Astrocyte (in vitro differentiated cells and primary cell): ENCODE results near the gene MORN1. TPM values are rescaled to one million over a fixed set of nuclear protein-coding genes. Genes with fewer than 3 reads are reported as not detected.

Experiments
- DNase-seq: peaks from one replicate; pipeline ENCODE4 v3.0.0-alpha.2; 2010; ENCODE audit warnings: low read depth
- FAIRE-seq: peaks from 2 replicates; lab custom pipeline; 2011; peaks lifted over from hg19 to GRCh38; lab: Jason Lieb, UNC
- H2AFZ ChIP-seq: 2 replicates; pipeline ENCODE4 v1.6.0; 2012; ENCODE audit warnings: low read depth, low read length, inconsistent platforms
- H3K27ac ChIP-seq: 2 replicates; pipeline ENCODE4 v1.5.1; 2011; ENCODE audit warnings: low read depth, low read length, inconsistent platforms
- H3K27me3 ChIP-seq: 2 replicates; pipeline ENCODE4 v1.6.0; 2011; ENCODE audit warnings: low read length, inconsistent platforms; ENCODE audit not compliant: insufficient read depth
- H3K36me3 ChIP-seq: 2 replicates; pipeline ENCODE4 v1.5.1; 2011; ENCODE audit warnings: low read length, inconsistent platforms; ENCODE audit not compliant: insufficient read depth
- H3K4me1 ChIP-seq: 2 replicates; pipeline ENCODE4 v1.5.1; 2011; ENCODE audit warnings: low read length, inconsistent platforms; ENCODE audit not compliant: insufficient read depth
- H3K4me2 ChIP-seq: 2 replicates; pipeline ENCODE4 v1.6.0; 2012; ENCODE audit warnings: low read length, inconsistent platforms
- H3K4me3 ChIP-seq: 2 replicates; pipeline ENCODE4 v1.5.1; 2011; ENCODE audit warnings: low read depth, mild to moderate bottlenecking, low read length, inconsistent platforms; ENCODE audit not compliant: insufficient read depth
- H3K79me2 ChIP-seq: 2 replicates; pipeline ENCODE4 v1.6.0; 2012; ENCODE audit warnings: mild to moderate bottlenecking, low read length, inconsistent platforms; ENCODE audit not compliant: insufficient read depth
- H3K9ac ChIP-seq: 2 replicates; pipeline ENCODE4 v1.6.0; 2012; ENCODE audit warnings: mild to moderate bottlenecking, low read length, inconsistent platforms
- H3K9me3 ChIP-seq: 2 replicates; pipeline ENCODE4 v1.5.1; 2012; ENCODE audit warnings: low read depth, mild to moderate bottlenecking, low read length, inconsistent platforms; ENCODE audit not compliant: insufficient read depth
- H4K20me1 ChIP-seq: 2 replicates; pipeline ENCODE4 v1.6.0; 2012; ENCODE audit warnings: low read length, inconsistent platforms; ENCODE audit not compliant: insufficient read depth
- H3K27ac Mint-ChIP-seq: one replicate; pipeline ENCODE4 v1.8.0; 2021; ENCODE audit warnings: mild to moderate bottlenecking, mixed read lengths; ENCODE audit not compliant: unreplicated experiment
- H3K27me3 Mint-ChIP-seq: one replicate; pipeline ENCODE4 v1.8.0; 2021; ENCODE audit warnings: low read depth, mixed read lengths; ENCODE audit not compliant: unreplicated experiment
- H3K36me3 Mint-ChIP-seq: one replicate; pipeline ENCODE4 v1.8.0; 2021; ENCODE audit warnings: low read depth, mixed read lengths; ENCODE audit not compliant: unreplicated experiment
- H3K4me1 Mint-ChIP-seq: one replicate; pipeline ENCODE4 v1.8.0; 2021; ENCODE audit warnings: low read depth, mixed read lengths; ENCODE audit not compliant: unreplicated experiment
- H3K4me3 Mint-ChIP-seq: one replicate; pipeline ENCODE4 v1.8.0; 2021; ENCODE audit warnings: mild to moderate bottlenecking, moderate library complexity, mixed read lengths; ENCODE audit not compliant: unreplicated experiment
- H3K9me3 Mint-ChIP-seq: one replicate; pipeline ENCODE4 v1.8.0; 2021; ENCODE audit warnings: mild to moderate bottlenecking, mixed read lengths; ENCODE audit not compliant: unreplicated experiment
- EZH2 ChIP-seq: IDR thresholded peaks from 2 replicates; pipeline ENCODE4 v1.6.1; 2012; ENCODE audit warnings: mild to moderate bottlenecking, low read length, inconsistent platforms; ENCODE audit not compliant: insufficient read depth
- total RNA-seq: library from RNA; stranded (reverse); gene quantifications from 2 replicates; pipeline ENCODE4 v1.2.1, GENCODE V29; 2021
- TF ChIP-seq, protein P1 (sequence below): IDR thresholded peaks from 2 replicates; pipeline ENCODE4 v1.5.1; 2011; ENCODE audit warnings: low read depth, mild to moderate bottlenecking, inconsistent platforms, low read length, moderate library complexity; ENCODE audit not compliant: insufficient read depth

Gene MORN1
- total RNA-seq, 1 donor from 2014 or later: 9.2 TPM

DNA sequence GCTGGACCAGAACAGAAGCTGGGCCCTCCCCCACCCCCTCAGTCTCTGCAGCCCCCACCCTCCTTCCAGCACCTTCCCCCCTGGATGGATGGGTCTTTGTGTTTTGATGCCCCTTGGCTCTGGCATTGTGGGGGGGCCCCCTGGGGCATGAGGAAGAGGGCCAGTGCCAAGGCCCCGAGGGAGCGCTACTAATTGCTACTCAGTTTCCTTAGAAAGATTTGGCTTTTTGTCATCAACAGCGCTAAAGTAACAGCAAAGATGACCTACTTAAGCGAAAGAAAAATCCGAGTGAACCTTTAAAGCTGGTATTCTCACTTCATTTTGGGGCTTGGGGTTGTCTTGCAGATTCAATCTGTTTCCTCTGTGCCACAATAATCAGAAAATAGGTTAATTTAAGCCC, 99.8 kb downstream of the MORN1 start:
- H4K20me1 ChIP-seq: peaks cover 80% of the 10 kb centered on the region
- no peak overlapping the region for H3K4me3 Mint-ChIP-seq
- no peak for FAIRE-seq
- TF ChIP-seq, protein P1, sequence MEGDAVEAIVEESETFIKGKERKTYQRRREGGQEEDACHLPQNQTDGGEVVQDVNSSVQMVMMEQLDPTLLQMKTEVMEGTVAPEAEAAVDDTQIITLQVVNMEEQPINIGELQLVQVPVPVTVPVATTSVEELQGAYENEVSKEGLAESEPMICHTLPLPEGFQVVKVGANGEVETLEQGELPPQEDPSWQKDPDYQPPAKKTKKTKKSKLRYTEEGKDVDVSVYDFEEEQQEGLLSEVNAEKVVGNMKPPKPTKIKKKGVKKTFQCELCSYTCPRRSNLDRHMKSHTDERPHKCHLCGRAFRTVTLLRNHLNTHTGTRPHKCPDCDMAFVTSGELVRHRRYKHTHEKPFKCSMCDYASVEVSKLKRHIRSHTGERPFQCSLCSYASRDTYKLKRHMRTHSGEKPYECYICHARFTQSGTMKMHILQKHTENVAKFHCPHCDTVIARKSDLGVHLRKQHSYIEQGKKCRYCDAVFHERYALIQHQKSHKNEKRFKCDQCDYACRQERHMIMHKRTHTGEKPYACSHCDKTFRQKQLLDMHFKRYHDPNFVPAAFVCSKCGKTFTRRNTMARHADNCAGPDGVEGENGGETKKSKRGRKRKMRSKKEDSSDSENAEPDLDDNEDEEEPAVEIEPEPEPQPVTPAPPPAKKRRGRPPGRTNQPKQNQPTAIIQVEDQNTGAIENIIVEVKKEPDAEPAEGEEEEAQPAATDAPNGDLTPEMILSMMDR: no peak
- TF ChIP-seq EZH2: no peak
- no peaks in the 10 kb centered on the region for H3K27me3 Mint-ChIP-seq
- peaks cover 21% of the 10 kb centered on the region for H3K4me1 Mint-ChIP-seq
- H3K4me1 ChIP-seq: peaks cover 48% of the 10 kb centered on the region
- no peaks in the 10 kb centered on the region for H3K36me3 ChIP-seq
- H3K27me3 ChIP-seq: no peaks in the 10 kb centered on the region
- H3K9ac ChIP-seq: peak overlapping the region; percentile 31
- H3K4me2 ChIP-seq: peak overlapping the region; percentile 87
- no peaks in the 10 kb centered on the region for H3K9me3 Mint-ChIP-seq
- no peaks in the 10 kb centered on the region for H3K9me3 ChIP-seq
- peaks cover 14% of the 10 kb centered on the region for H3K36me3 Mint-ChIP-seq
- H2AFZ ChIP-seq: no peak overlapping the region
- H3K4me3 ChIP-seq: no peak overlapping the region
- H3K79me2 ChIP-seq: peaks cover 92% of the 10 kb centered on the region
- H3K27ac ChIP-seq: peak overlapping the region; percentile 84
- DNase-seq: no peak
- H3K27ac Mint-ChIP-seq: no peak overlapping the region

DNA sequence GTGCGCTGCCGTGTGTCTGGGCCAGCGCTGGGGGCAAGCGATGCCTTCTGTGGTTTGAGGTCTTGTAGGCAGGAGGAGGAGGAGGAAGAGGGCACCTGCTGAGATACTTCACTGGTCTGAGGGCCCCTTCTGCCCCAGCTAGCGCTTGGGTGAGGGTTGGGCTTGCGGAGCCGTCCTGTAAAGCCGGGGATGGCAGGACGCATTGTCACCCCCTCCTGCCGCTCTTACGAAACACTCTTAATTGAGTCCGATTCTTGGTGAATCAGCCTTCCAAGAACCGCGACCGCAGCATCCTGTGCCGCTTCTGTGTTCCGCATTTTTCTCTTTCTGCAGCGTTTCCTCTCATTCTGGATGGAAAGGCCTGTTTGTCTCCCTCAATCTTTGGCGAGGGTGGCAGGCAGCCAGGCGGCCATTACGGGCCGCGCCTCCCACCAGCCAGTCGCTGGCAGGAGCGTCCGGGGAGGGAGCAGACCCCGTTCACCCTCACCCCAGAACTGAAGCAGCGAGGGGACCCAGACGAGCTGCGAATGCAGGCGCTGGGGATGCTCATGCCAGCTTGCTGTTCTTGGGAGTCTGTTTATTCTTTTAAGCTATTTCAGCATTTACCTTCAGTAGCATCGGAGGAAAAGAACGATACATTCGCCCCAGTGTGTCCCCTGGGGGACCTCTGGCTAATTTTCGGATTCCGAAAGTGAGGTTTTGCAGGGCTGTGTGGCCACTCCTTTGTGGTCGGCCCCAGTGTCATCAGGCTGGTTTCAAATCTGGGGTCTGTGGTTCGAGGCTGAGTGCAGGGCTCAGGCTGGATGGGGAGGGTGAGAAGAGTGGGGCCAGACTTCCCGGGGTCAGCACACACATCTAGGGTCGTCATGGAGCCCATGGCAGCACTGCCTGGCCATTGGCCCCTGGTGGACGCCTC, 100.5 kb downstream of the MORN1 start:
- Histone ChIP-seq H3K9ac (peak overlapping the region; percentile 81), H2AFZ (no peak overlapping the region), H3K9me3 (no peaks in the 10 kb centered on the region), H3K36me3 (no peaks in the 10 kb centered on the region), H4K20me1 (peaks cover 80% of the 10 kb centered on the region), H3K27ac (peak overlapping the region; percentile 84), H3K4me1 (peaks cover 43% of the 10 kb centered on the region), H3K27me3 (no peaks in the 10 kb centered on the region), H3K4me2 (peak overlapping the region; percentile 87), H3K79me2 (peaks cover 92% of the 10 kb centered on the region), H3K4me3 (peak overlapping the region; percentile 42)
- no peaks in the 10 kb centered on the region for H3K9me3 Mint-ChIP-seq
- DNase-seq: peak; percentile 99
- no peaks in the 10 kb centered on the region for H3K27me3 Mint-ChIP-seq
- FAIRE-seq: peak; percentile 82
- no peak overlapping the region for H3K27ac Mint-ChIP-seq
- H3K4me1 Mint-ChIP-seq: peaks cover 18% of the 10 kb centered on the region
- H3K36me3 Mint-ChIP-seq: peaks cover 11% of the 10 kb centered on the region
- TF ChIP-seq EZH2: no peak
- TF ChIP-seq, protein P1: no peak
- H3K4me3 Mint-ChIP-seq: no peak overlapping the region

DNA sequence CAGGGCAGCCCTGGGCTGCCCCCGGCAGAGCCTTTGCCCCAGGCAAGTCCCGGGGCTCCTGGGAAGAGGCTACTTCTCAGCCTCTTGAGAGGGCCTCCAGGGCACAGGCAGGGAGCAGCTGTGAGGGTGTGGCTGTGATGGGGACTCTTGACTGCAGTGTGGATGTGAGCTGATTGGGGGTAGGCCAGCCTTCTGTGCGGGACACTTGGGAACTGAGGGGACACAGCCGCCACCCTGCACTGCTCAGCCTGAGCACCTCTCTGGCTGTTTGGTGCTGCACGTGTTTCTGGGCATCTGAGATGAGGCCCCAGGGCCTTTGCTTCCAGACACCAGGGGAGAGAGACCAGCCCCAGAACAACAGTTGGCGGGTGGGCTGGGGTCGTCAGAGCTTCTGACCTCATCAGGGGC, 101.2 kb downstream of the MORN1 start:
- no peak overlapping the region for H3K4me3 ChIP-seq
- no peaks in the 10 kb centered on the region for H3K9me3 Mint-ChIP-seq
- H3K36me3 Mint-ChIP-seq: peaks cover 8% of the 10 kb centered on the region
- peaks cover 43% of the 10 kb centered on the region for H3K4me1 ChIP-seq
- TF ChIP-seq, protein P1: no peak
- no peak for TF ChIP-seq EZH2
- no peaks in the 10 kb centered on the region for H3K9me3 ChIP-seq
- no peak overlapping the region for H3K4me3 Mint-ChIP-seq
- H3K27ac Mint-ChIP-seq: no peak overlapping the region
- peaks cover 92% of the 10 kb centered on the region for H3K79me2 ChIP-seq
- H3K36me3 ChIP-seq: no peaks in the 10 kb centered on the region
- no peak for FAIRE-seq
- peaks cover 75% of the 10 kb centered on the region for H4K20me1 ChIP-seq
- peak overlapping the region; percentile 87 for H3K4me2 ChIP-seq
- DNase-seq: no peak
- H3K9ac ChIP-seq: peak overlapping the region; percentile 61
- peaks cover 18% of the 10 kb centered on the region for H3K4me1 Mint-ChIP-seq
- peak overlapping the region; percentile 84 for H3K27ac ChIP-seq
- H3K27me3 ChIP-seq: no peaks in the 10 kb centered on the region
- H2AFZ ChIP-seq: no peak overlapping the region
- no peaks in the 10 kb centered on the region for H3K27me3 Mint-ChIP-seq
